Effector memory CD4-positive, alpha-beta T cell (primary cell): ENCODE measurements around the gene TGM3.

ENCODE experiments used
- DNase-seq, 3 donors: peaks; one replicate each; pipeline ENCODE4 v3.0.0-alpha.2; 2020
- H3K27ac ChIP-seq: 2 replicates; pipeline ENCODE4 v1.7.0; 2013; ENCODE audit warnings: mild to moderate bottlenecking, low read length, moderate library complexity; ENCODE audit not compliant: insufficient read depth, poor library complexity, severe bottlenecking
- H3K27me3 ChIP-seq: replicated peaks from 2 replicates; pipeline ENCODE4 v1.7.0; 2013; ENCODE audit warnings: mild to moderate bottlenecking, low read length; ENCODE audit not compliant: insufficient read depth, control insufficient read depth, poor library complexity, severe bottlenecking
- H3K36me3 ChIP-seq: 2 replicates; pipeline ENCODE4 v1.7.0; 2013; ENCODE audit warnings: mild to moderate bottlenecking, low read length, moderate library complexity; ENCODE audit not compliant: control insufficient read depth, insufficient read depth
- H3K4me1 ChIP-seq: 2 replicates; pipeline ENCODE4 v1.7.0; 2013; ENCODE audit warnings: low read length, mild to moderate bottlenecking; ENCODE audit not compliant: control insufficient read depth, insufficient read depth, poor library complexity, severe bottlenecking
- H3K4me3 ChIP-seq: 2 replicates; pipeline ENCODE4 v1.7.0; 2013; ENCODE audit warnings: low read length, low read depth, mild to moderate bottlenecking; ENCODE audit not compliant: insufficient read depth, poor library complexity, severe bottlenecking
- H3K9me3 ChIP-seq: 2 replicates; pipeline ENCODE4 v1.7.0; 2013; ENCODE audit warnings: mild to moderate bottlenecking, low read length, moderate library complexity; ENCODE audit not compliant: control insufficient read depth

TGM3 gene

GRCh38 chr20:2283706-2284423 lies 11.9 kb upstream of the TGM3 start:
- Histone ChIP-seq H3K4me3 (no peak overlapping the region), H3K4me1 (no peaks in the 10 kb centered on the region), H3K27me3 (no peaks in the 10 kb centered on the region), H3K36me3 (no peaks in the 10 kb centered on the region), H3K9me3 (no peaks in the 10 kb centered on the region), H3K27ac (no peak overlapping the region)
- no peak for DNase-seq

- Histone ChIP-seq H3K4me3 (no peak overlapping the region), H3K27ac (no peak overlapping the region), H3K4me1 (no peaks in the 10 kb centered on the region), H3K27me3 (no peaks in the 10 kb centered on the region), H3K36me3 (no peaks in the 10 kb centered on the region), H3K9me3 (no peaks in the 10 kb centered on the region)
- no peak for DNase-seq
Measured at GRCh38 chr20:2285193-2285592, 10.6 kb upstream of the TGM3 start.

GRCh38 chr20:2285613-2286012 lies 10.2 kb upstream of the TGM3 start:
- Histone ChIP-seq H3K27ac (no peak overlapping the region), H3K36me3 (no peaks in the 10 kb centered on the region), H3K4me1 (no peaks in the 10 kb centered on the region), H3K4me3 (no peak overlapping the region), H3K9me3 (no peaks in the 10 kb centered on the region), H3K27me3 (no peaks in the 10 kb centered on the region)
- no peak for DNase-seq

GRCh38 chr20:2287504-2287903 lies 8.3 kb upstream of the TGM3 start:
- Histone ChIP-seq H3K4me1 (no peaks in the 10 kb centered on the region), H3K27ac (no peak overlapping the region), H3K4me3 (no peak overlapping the region), H3K27me3 (no peaks in the 10 kb centered on the region), H3K9me3 (no peaks in the 10 kb centered on the region), H3K36me3 (no peaks in the 10 kb centered on the region)
- no peak for DNase-seq

GRCh38 chr20:2289475-2289874 lies 6.3 kb upstream of the TGM3 start:
- no peak overlapping the region for H3K4me3 ChIP-seq
- no peak for DNase-seq
- no peaks in the 10 kb centered on the region for H3K9me3 ChIP-seq
- H3K27me3 ChIP-seq = no peaks in the 10 kb centered on the region
- no peak overlapping the region for H3K27ac ChIP-seq
- H3K4me1 ChIP-seq = no peaks in the 10 kb centered on the region
- H3K36me3 ChIP-seq = no peaks in the 10 kb centered on the region

GRCh38 chr20:2290486-2290885 lies 5.3 kb upstream of the TGM3 start:
- Histone ChIP-seq H3K27ac (no peak overlapping the region), H3K9me3 (no peaks in the 10 kb centered on the region), H3K27me3 (no peaks in the 10 kb centered on the region), H3K4me3 (no peak overlapping the region), H3K36me3 (no peaks in the 10 kb centered on the region), H3K4me1 (no peaks in the 10 kb centered on the region)
- DNase-seq = no peak

GRCh38 chr20:2292416-2293110 lies 3.2 kb upstream of the TGM3 start:
- Histone ChIP-seq H3K27me3 (no peaks in the 10 kb centered on the region), H3K9me3 (no peaks in the 10 kb centered on the region), H3K4me1 (no peaks in the 10 kb centered on the region), H3K27ac (no peak overlapping the region), H3K4me3 (no peak overlapping the region), H3K36me3 (no peaks in the 10 kb centered on the region)
- DNase-seq = no peak

GRCh38 chr20:2293486-2293885 lies 2.3 kb upstream of the TGM3 start:
- no peaks in the 10 kb centered on the region for H3K4me1 ChIP-seq
- no peaks in the 10 kb centered on the region for H3K9me3 ChIP-seq
- H3K27me3 ChIP-seq = no peaks in the 10 kb centered on the region
- no peak overlapping the region for H3K27ac ChIP-seq
- DNase-seq = no peak
- H3K4me3 ChIP-seq = no peak overlapping the region
- no peaks in the 10 kb centered on the region for H3K36me3 ChIP-seq

GRCh38 chr20:2293971-2294370 lies 1.8 kb upstream of the TGM3 start:
- Histone ChIP-seq H3K9me3 (no peaks in the 10 kb centered on the region), H3K36me3 (no peaks in the 10 kb centered on the region), H3K4me3 (no peak overlapping the region), H3K4me1 (no peaks in the 10 kb centered on the region), H3K27me3 (no peaks in the 10 kb centered on the region), H3K27ac (no peak overlapping the region)
- DNase-seq = no peak

GRCh38 chr20:2295286-2295685 lies 515 bp upstream of the TGM3 start:
- H3K9me3 ChIP-seq = no peaks in the 10 kb centered on the region
- H3K4me3 ChIP-seq = no peak overlapping the region
- H3K36me3 ChIP-seq = no peaks in the 10 kb centered on the region
- no peak for DNase-seq
- no peaks in the 10 kb centered on the region for H3K4me1 ChIP-seq
- no peaks in the 10 kb centered on the region for H3K27me3 ChIP-seq
- H3K27ac ChIP-seq = no peak overlapping the region
